Esophagus squamous epithelium (tissue), 5 donors: ENCODE measurements around the gene HMGN3. TPM values are rescaled to one million over a fixed set of nuclear protein-coding genes. Genes with fewer than 3 reads are reported as not detected.

Source experiments
- DNase-seq: peaks from one replicate; lab custom pipeline; 2025; lab: John Stamatoyannopoulos, UW
- H3K27ac ChIP-seq, 4 donors: fragments of 200-600 bp; sonication (generic); one replicate each; pipeline ENCODE4 v1.5.1; 2016 to 2019; ENCODE audit warnings: mild to moderate bottlenecking in 1 of 4
- H3K27me3 ChIP-seq, 4 donors: fragments of 200-600 bp; sonication (generic); 1 replicate in 3 of 4; 2 replicates in 1 of 4; pipeline versions ENCODE4 v1.5.1 to v1.6.0; 2017 to 2021; ENCODE audit warnings: antibody characterized with exemption in 1 of 4
- H3K36me3 ChIP-seq, 3 donors: fragments of 200-600 bp; sonication (generic); one replicate each; pipeline ENCODE4 v1.5.1; 2016 to 2019
- H3K4me1 ChIP-seq, 3 donors: fragments of 200-600 bp; sonication (generic); one replicate each; pipeline ENCODE4 v1.5.1; 2017 to 2019
- H3K4me3 ChIP-seq, 4 donors: fragments of 200-600 bp; sonication (generic); 1 replicate in 3 of 4; 2 replicates in 1 of 4; pipeline ENCODE4 v1.5.1; 2016 to 2019; ENCODE audit warnings: mild to moderate bottlenecking in 2 of 4, moderate library complexity in 1 of 4
- H3K9me3 ChIP-seq, 3 donors: fragments of 200-600 bp; sonication (generic); one replicate each; pipeline ENCODE4 v1.5.1; 2016 to 2019
- POLR2A ChIP-seq, 4 donors: fragments of 450-650 bp; IDR thresholded peaks; one replicate each; pipeline ENCODE4 v1.6.1; 2017; ENCODE audit warnings: antibody characterized with exemption in 4 of 4, mild to moderate bottlenecking in 4 of 4, moderate library complexity in 3 of 4
- WGBS, 2 donors: methylation state at CpG; one replicate each; pipeline ENCODE4 v1.1.5; 2018; 5-methylcytosine and 5-hydroxymethylcytosine counted together
- intact Hi-C: fragments of 100-400 bp; cut with DNase I; formaldehyde crosslinking; loops from one replicate; pipeline ENCODE4 v1.15.0; 2022
- total RNA-seq, 4 donors: library from RNA; depleted of rRNA; stranded (reverse); fragments of >200 nt; gene quantifications; one replicate each; pipeline ENCODE4 v1.1.0, GENCODE V29; 2016
- TF ChIP-seq, protein P1 (sequence below), 6 experiments: fragments of 450-650 bp in 4 of 6; fragments of 200-600 bp in 2 of 6; sonication (generic) in 2 of 6; IDR thresholded peaks; one replicate each; pipeline ENCODE4 v1.5.1; 2016 to 2019; ENCODE audit warnings: antibody characterized with exemption in 6 of 6, mild to moderate bottlenecking in 4 of 6, moderate library complexity in 4 of 6
- donor health status: DM: yes; HTN: yes; CAD: no.

HMGN3 gene
- total RNA-seq, 4 donors from 2014 or later: 49.3 to 68.5 (median 55.2) TPM

- no peaks in the 10 kb centered on the region for H3K9me3 ChIP-seq
- no peak overlapping the region for H3K27ac ChIP-seq
- no peaks in the 10 kb centered on the region for H3K4me1 ChIP-seq
- WGBS, 2 donors: 88 to 94% methylated on average over 2 of the region's 2 CpGs
- no peak for DNase-seq
- no peaks in the 10 kb centered on the region for H3K36me3 ChIP-seq
- intact Hi-C loops: no loop called here
- TF ChIP-seq, protein P1, sequence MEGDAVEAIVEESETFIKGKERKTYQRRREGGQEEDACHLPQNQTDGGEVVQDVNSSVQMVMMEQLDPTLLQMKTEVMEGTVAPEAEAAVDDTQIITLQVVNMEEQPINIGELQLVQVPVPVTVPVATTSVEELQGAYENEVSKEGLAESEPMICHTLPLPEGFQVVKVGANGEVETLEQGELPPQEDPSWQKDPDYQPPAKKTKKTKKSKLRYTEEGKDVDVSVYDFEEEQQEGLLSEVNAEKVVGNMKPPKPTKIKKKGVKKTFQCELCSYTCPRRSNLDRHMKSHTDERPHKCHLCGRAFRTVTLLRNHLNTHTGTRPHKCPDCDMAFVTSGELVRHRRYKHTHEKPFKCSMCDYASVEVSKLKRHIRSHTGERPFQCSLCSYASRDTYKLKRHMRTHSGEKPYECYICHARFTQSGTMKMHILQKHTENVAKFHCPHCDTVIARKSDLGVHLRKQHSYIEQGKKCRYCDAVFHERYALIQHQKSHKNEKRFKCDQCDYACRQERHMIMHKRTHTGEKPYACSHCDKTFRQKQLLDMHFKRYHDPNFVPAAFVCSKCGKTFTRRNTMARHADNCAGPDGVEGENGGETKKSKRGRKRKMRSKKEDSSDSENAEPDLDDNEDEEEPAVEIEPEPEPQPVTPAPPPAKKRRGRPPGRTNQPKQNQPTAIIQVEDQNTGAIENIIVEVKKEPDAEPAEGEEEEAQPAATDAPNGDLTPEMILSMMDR (IDR thresholded peaks at IDR 0.05): no peak
- TF ChIP-seq POLR2A (IDR thresholded peaks at IDR 0.05): no peak
- no peaks in the 10 kb centered on the region for H3K27me3 ChIP-seq
- H3K4me3 ChIP-seq: no peak overlapping the region
Observed at GRCh38 chr6:79250559-79250958, 16.1 kb upstream of the HMGN3 start.

- Histone ChIP-seq H3K36me3 (no peaks in the 10 kb centered on the region), H3K9me3 (no peaks in the 10 kb centered on the region), H3K27me3 (no peaks in the 10 kb centered on the region), H3K4me3 (no peak overlapping the region), H3K27ac (no peak overlapping the region), H3K4me1 (no peaks in the 10 kb centered on the region)
- no peak for DNase-seq
- WGBS, 2 donors: 56 to 62% methylated on average over 2 of the region's 2 CpGs
- no peak for TF ChIP-seq POLR2A (IDR thresholded peaks at IDR 0.05)
- TF ChIP-seq, protein P1 (IDR thresholded peaks at IDR 0.05): no peak
- intact Hi-C loops: no loop called here
Observed at GRCh38 chr6:79250107-79250514, 15.6 kb upstream of the HMGN3 start.

- no peak for DNase-seq
- H3K9me3 ChIP-seq: no peaks in the 10 kb centered on the region
- no peaks in the 10 kb centered on the region for H3K4me1 ChIP-seq
- TF ChIP-seq, protein P1 (IDR thresholded peaks at IDR 0.05): no peak
- no peak for TF ChIP-seq POLR2A (IDR thresholded peaks at IDR 0.05)
- 88 to 89% methylated on average over 2 of the region's 2 CpGs for WGBS, 2 donors
- H3K27me3 ChIP-seq: no peaks in the 10 kb centered on the region
- H3K27ac ChIP-seq: no peak overlapping the region
- no peaks in the 10 kb centered on the region for H3K36me3 ChIP-seq
- intact Hi-C loops: no loop called here
- H3K4me3 ChIP-seq: no peak overlapping the region
Observed at GRCh38 chr6:79249136-79249535, 14.7 kb upstream of the HMGN3 start.

GRCh38 chr6:79246891-79247290 is 12.4 kb upstream of the HMGN3 start:
- H3K4me3 ChIP-seq: no peak overlapping the region
- H3K27me3 ChIP-seq: no peaks in the 10 kb centered on the region
- DNase-seq: no peak
- TF ChIP-seq, protein P1 (IDR thresholded peaks at IDR 0.05): no peak
- no peak for TF ChIP-seq POLR2A (IDR thresholded peaks at IDR 0.05)
- H3K4me1 ChIP-seq: no peaks in the 10 kb centered on the region
- H3K36me3 ChIP-seq: no peaks in the 10 kb centered on the region
- intact Hi-C loops: no loop called here
- H3K27ac ChIP-seq: no peak overlapping the region
- no peaks in the 10 kb centered on the region for H3K9me3 ChIP-seq

GRCh38 chr6:79241228-79241627 is 6.7 kb upstream of the HMGN3 start:
- Histone ChIP-seq H3K9me3 (no peaks in the 10 kb centered on the region), H3K27ac (no peak overlapping the region)
- 77 to 95% methylated on average over 2 of the region's 2 CpGs for WGBS, 2 donors

DNA sequence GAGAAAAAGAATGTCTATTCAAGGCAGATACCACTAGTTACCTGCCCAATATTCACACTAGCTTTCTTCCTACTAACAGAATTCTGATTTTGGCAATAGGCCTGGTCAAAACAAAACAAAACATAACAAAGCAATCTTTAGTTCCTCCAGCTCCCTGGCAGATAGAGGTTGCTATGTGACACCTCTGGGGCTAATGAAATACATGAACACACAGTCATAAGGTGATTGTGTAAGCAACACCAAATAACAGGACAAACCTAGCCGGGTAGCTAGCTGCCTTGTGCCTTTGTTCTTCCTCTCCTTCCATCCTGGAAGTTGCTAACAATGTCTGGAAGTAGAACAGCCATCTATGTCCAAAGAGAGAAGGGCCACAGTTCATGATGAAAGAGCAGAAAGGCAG is 6.0 kb upstream of the HMGN3 start:
- DNase-seq: no peak
- Histone ChIP-seq H3K27me3 (no peaks in the 10 kb centered on the region), H3K36me3 (no peaks in the 10 kb centered on the region), H3K4me3 (no peak overlapping the region), H3K9me3 (no peaks in the 10 kb centered on the region), H3K27ac (no peak overlapping the region), H3K4me1 (peaks cover 0 to 23% (median 9%) of the 10 kb centered on the region in 3 donors)
- WGBS, 2 donors: 14 to 63% methylated on average over 1 of the region's 1 CpG
- intact Hi-C loops: no loop called here
- no peak for TF ChIP-seq POLR2A (IDR thresholded peaks at IDR 0.05)
- TF ChIP-seq, protein P1 (IDR thresholded peaks at IDR 0.05): no peak

More at GRCh38 chr6:79241228-79241627, 6.7 kb upstream of the HMGN3 start:
- no peak for TF ChIP-seq POLR2A (IDR thresholded peaks at IDR 0.05)
- Histone ChIP-seq H3K4me3 (no peak overlapping the region), H3K27me3 (no peaks in the 10 kb centered on the region), H3K4me1 (peaks cover 0 to 23% (median 9%) of the 10 kb centered on the region in 3 donors), H3K36me3 (no peaks in the 10 kb centered on the region)
- intact Hi-C loops: no loop called here
- DNase-seq: no peak
